Cardiac muscle cell (in vitro differentiated cells and primary cell): Measurements from ENCODE around the gene ZNF541. TPM values are rescaled to one million over a fixed set of nuclear protein-coding genes. Genes with fewer than 3 reads are reported as not detected.
A peak's percentile ranks its signal among the peaks of the same experiment; 100 is the strongest.

Experiments used
- DNase-seq, 2 donors: peaks; one replicate each; pipeline versions ENCODE4 v3.0.0 to v3.0.0-alpha.2; 2010 to 2017; ENCODE audit warnings: low read depth in 1 of 2, low spot score in 1 of 2
- H3K27ac ChIP-seq: fragments of 200-600 bp; sonication (generic); 2 replicates; pipeline ENCODE4 v1.5.1; 2016
- H3K27me3 ChIP-seq: fragments of 200-600 bp; sonication (generic); 2 replicates; pipeline ENCODE4 v1.6.0; 2016; ENCODE audit warnings: control low read depth
- H3K36me3 ChIP-seq: fragments of 200-600 bp; sonication (generic); 2 replicates; pipeline ENCODE4 v1.5.1; 2016; ENCODE audit warnings: control low read depth
- H3K4me1 ChIP-seq: fragments of 200-600 bp; sonication (generic); 2 replicates; pipeline ENCODE4 v1.8.1; 2017; ENCODE audit warnings: low read depth, mild to moderate bottlenecking, mixed run types
- H3K4me3 ChIP-seq: fragments of 200-600 bp; sonication (generic); 2 replicates; pipeline ENCODE4 v1.5.1; 2016; ENCODE audit warnings: mild to moderate bottlenecking
- H3K9me3 ChIP-seq: fragments of 200-600 bp; sonication (generic); 2 replicates; pipeline ENCODE4 v1.5.1; 2017; ENCODE audit warnings: low read depth, mild to moderate bottlenecking, control low read depth
- polyA plus RNA-seq: library from polyadenylated mRNA; unstranded; fragments of >200 nt; fragmentation: Nextera tagmentation; extraction: Ambion mirVana; gene quantifications from 2 replicates; pipeline ENCODE4 v1.2.1, GENCODE V29; 2016
- total RNA-seq: library from RNA; depleted of rRNA; stranded (reverse); fragments of >200 nt; gene quantifications from 2 replicates; pipeline ENCODE4 v1.2.3, GENCODE V29; 2016
- TF ChIP-seq, protein P1 (sequence below): IDR thresholded peaks from 2 replicates; pipeline ENCODE4 v1.5.1; 2012; ENCODE audit warnings: low read depth, mild to moderate bottlenecking, low read length

ZNF541 gene
- total RNA-seq (0.49 TPM in 1 of 2 replicates, not detected in the other), polyA plus RNA-seq (not detected in 2 replicates)

GRCh38 chr19:47573071-47574026 is at the start of gene ZNF541:
TSS of gene ZNF541 (minus strand) at chr19:47573148. CDS start at chr19:47555856, 17,292 bp downstream.
- no peaks in the 10 kb centered on the region for H3K4me1 ChIP-seq
- TF ChIP-seq, protein P1, sequence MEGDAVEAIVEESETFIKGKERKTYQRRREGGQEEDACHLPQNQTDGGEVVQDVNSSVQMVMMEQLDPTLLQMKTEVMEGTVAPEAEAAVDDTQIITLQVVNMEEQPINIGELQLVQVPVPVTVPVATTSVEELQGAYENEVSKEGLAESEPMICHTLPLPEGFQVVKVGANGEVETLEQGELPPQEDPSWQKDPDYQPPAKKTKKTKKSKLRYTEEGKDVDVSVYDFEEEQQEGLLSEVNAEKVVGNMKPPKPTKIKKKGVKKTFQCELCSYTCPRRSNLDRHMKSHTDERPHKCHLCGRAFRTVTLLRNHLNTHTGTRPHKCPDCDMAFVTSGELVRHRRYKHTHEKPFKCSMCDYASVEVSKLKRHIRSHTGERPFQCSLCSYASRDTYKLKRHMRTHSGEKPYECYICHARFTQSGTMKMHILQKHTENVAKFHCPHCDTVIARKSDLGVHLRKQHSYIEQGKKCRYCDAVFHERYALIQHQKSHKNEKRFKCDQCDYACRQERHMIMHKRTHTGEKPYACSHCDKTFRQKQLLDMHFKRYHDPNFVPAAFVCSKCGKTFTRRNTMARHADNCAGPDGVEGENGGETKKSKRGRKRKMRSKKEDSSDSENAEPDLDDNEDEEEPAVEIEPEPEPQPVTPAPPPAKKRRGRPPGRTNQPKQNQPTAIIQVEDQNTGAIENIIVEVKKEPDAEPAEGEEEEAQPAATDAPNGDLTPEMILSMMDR, result no peak
- DNase-seq, result peak in 1 of 2 donors; percentile 80

DNA sequence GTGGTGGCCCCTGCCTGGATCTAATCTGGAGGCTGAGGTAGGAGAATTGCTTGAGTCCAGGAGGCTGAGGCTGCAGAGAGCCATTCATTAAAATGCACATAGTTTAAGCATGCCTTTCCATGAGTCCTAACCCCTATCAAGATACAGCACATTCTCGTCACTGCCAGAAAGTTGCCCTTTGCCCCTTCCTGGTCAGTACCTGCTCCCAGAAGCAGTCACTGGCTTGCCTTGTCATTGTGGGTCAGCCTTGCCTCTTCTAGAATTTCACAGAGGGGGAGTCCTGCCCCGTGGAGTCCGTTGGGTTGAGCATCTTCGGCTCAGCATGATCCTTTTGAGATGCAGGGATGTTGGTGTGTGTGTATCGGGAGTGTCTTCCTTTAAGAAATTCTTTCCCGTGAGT is 46.8 kb upstream of the ZNF541 start:
- Histone ChIP-seq H3K36me3 (no peaks in the 10 kb centered on the region), H3K27ac (no peak overlapping the region), H3K27me3 (no peaks in the 10 kb centered on the region), H3K9me3 (no peaks in the 10 kb centered on the region), H3K4me1 (peaks cover 10% of the 10 kb centered on the region), H3K4me3 (no peak overlapping the region)
- DNase-seq, result no peak
- TF ChIP-seq, protein P1, result no peak

More at GRCh38 chr19:47573071-47574026, at the start of gene ZNF541:
- Histone ChIP-seq H3K4me3 (no peak within 1 kb of the TSS), H3K27me3 (no peaks in the 10 kb centered on the region), H3K36me3 (no peaks in the 10 kb centered on the region), H3K27ac (no peak within 1 kb of the TSS), H3K9me3 (no peaks in the 10 kb centered on the region)

DNA sequence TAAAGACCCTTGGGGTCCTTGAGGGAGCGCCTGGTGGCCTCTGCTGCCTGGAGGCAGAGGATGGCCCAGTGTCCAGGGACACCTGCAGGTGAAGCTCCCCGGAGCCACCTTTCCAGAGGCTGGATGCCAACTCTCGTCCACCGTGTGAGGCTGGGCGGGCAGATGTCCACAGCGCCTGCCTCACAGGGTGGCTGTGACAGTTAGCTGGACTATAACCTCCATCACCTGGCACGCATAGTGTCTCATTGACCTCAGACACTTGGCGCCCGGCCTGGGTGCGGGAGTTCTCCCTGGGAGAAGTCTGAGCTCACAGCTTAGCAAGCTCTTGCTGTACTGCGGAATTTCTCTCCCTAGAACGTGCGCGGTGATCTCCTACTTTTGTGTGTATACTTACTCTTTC is 45.8 kb upstream of the ZNF541 start:
- Histone ChIP-seq H3K27me3 (no peaks in the 10 kb centered on the region), H3K4me1 (peaks cover 10% of the 10 kb centered on the region), H3K36me3 (no peaks in the 10 kb centered on the region), H3K4me3 (no peak overlapping the region), H3K27ac (peak overlapping the region; percentile 45), H3K9me3 (no peaks in the 10 kb centered on the region)
- peak in 1 of 2 donors; percentile 42 for DNase-seq
- TF ChIP-seq, protein P1, result no peak

DNA sequence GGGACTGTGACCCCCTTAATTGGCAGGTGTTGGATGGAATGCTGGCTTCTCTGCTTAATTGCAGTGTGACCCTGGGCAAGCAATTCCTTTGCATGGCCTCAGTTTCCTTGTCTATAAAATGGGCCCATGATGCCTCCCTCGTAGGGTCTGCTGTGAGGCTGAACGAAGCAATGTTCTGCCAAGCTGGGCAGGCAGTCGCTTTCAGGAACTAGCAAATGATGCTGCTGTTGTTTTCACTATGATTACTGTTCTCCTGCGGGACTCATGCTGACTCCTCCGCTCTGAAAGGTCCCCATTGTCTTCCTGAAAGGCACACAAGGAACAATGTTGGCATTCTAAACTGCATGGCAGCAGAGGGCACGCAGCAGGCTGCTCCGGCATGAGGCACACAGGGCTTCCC is 42.8 kb upstream of the ZNF541 start:
- Histone ChIP-seq H3K4me3 (no peak overlapping the region), H3K27me3 (no peaks in the 10 kb centered on the region), H3K4me1 (peaks cover 14% of the 10 kb centered on the region), H3K27ac (no peak overlapping the region), H3K9me3 (no peaks in the 10 kb centered on the region), H3K36me3 (no peaks in the 10 kb centered on the region)
- TF ChIP-seq, protein P1, result no peak
- DNase-seq, result no peak

DNA sequence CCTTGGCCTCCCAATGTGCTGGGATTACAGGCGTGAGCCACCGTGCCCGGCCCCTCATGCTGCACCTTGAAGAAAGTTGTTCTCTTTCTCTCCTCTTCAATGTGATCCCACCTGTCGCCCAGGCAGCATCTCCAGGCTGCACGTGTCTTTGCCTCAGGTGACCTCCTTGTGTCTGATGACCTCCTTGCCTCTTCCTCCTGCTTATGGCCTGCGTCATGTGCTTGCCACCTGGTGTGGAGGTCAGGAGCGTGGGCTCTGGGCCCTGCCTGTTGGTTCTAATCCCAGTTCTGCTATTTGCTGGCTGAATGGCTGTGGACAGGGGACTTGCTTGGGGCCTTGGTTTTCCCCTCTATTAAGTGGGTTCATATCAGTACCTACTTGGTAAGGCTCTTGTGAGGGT is 42.3 kb upstream of the ZNF541 start:
- no peaks in the 10 kb centered on the region for H3K9me3 ChIP-seq
- no peak overlapping the region for H3K27ac ChIP-seq
- H3K4me1 ChIP-seq, result peaks cover 14% of the 10 kb centered on the region
- no peaks in the 10 kb centered on the region for H3K27me3 ChIP-seq
- DNase-seq, result no peak
- no peaks in the 10 kb centered on the region for H3K36me3 ChIP-seq
- TF ChIP-seq, protein P1, result no peak
- no peak overlapping the region for H3K4me3 ChIP-seq
